ENCODE measurements around the gene CADM2.

The CADM2 gene

GRCh38 chr3:85758442-85758841, 799.7 kb downstream of the CADM2 start:
- DNase-seq (ENCODE audit: low spot score) = no peak
- TF ChIP-seq CTCF (IDR thresholded peaks at IDR 0.05) = no peak
- Histone ChIP-seq H3K27ac (no peak overlapping the region), H3K4me3 (no peak overlapping the region)

GRCh38 chr3:85760342-85760741, 801.6 kb downstream of the CADM2 start:
- TF ChIP-seq CTCF (IDR thresholded peaks at IDR 0.05) = no peak
- no peak for DNase-seq (ENCODE audit: low spot score)
- H3K27ac ChIP-seq = no peak overlapping the region

GRCh38 chr3:85780806-85781205, 822.0 kb downstream of the CADM2 start:
- no peak for DNase-seq (ENCODE audit: low spot score)
- H3K27ac ChIP-seq = no peak overlapping the region
- no peak overlapping the region for H3K4me3 ChIP-seq
- TF ChIP-seq CTCF (IDR thresholded peaks at IDR 0.05) = no peak

More at GRCh38 chr3:85760342-85760741, 801.6 kb downstream of the CADM2 start:
- no peak overlapping the region for H3K4me3 ChIP-seq

- no peak for TF ChIP-seq CTCF (IDR thresholded peaks at IDR 0.05)
- Histone ChIP-seq H3K4me3 (no peak overlapping the region), H3K27ac (no peak overlapping the region)
- no peak for DNase-seq (ENCODE audit: low spot score)
Observed at GRCh38 chr3:85781806-85782205, 823.0 kb downstream of the CADM2 start.

DNA sequence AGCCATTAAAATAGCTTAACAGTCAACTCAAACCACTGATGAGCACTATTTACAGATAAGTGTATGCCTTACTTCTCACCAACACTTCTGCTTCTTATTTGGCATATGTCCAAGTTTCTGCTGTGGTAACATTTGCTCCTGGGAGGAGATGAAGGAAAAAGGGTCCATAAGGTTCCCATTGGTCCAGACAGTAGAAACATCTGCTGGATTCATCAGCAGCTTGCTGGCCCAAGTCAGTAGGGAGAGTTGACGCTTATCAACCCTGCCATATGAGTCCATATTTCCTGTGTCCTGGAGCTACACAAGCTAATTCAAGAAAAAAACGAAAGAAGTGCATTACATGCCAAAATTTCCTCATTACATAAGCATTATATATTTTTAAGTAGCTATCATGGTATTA, 824.5 kb downstream of the CADM2 start:
- H3K4me3 ChIP-seq = no peak overlapping the region
- no peak for TF ChIP-seq CTCF (IDR thresholded peaks at IDR 0.05)
- no peak for DNase-seq (ENCODE audit: low spot score)

GRCh38 chr3:85785766-85786165, 827.0 kb downstream of the CADM2 start:
- DNase-seq (ENCODE audit: low spot score) = no peak

More for the DNA sequence above, 824.5 kb downstream of the CADM2 start:
- no peak overlapping the region for H3K27ac ChIP-seq

More at GRCh38 chr3:85785766-85786165, 827.0 kb downstream of the CADM2 start:
- no peak for TF ChIP-seq CTCF (IDR thresholded peaks at IDR 0.05)
- Histone ChIP-seq H3K4me3 (no peak overlapping the region), H3K27ac (no peak overlapping the region)

Measured in coronary artery (tissue), 2 donors.